Astrocyte (in vitro differentiated cells and primary cell): Measurements from ENCODE around the gene KRTAP5-6.

Experiments used
- CTCF ChIP-seq: IDR thresholded peaks from 2 replicates; pipeline ENCODE4 v1.5.1; 2011; ENCODE audit warnings: low read depth, mild to moderate bottlenecking, inconsistent platforms, low read length, moderate library complexity; ENCODE audit not compliant: insufficient read depth
- EZH2 ChIP-seq: IDR thresholded peaks from 2 replicates; pipeline ENCODE4 v1.6.1; 2012; ENCODE audit warnings: mild to moderate bottlenecking, low read length, inconsistent platforms; ENCODE audit not compliant: insufficient read depth

GRCh38 chr11:1676229-1676740, 20.7 kb upstream of the KRTAP5-6 start:
- no peak for TF ChIP-seq CTCF
- TF ChIP-seq EZH2: no peak
